Duodenal mucosa (tissue), 2 donors: Measurements from ENCODE around the gene NACC1.
"Not testable (repeated sequence)": the region's sequence is repeated elsewhere in the genome, so short reads cannot be mapped to it uniquely, and the experiment has no call there.

Experiments
- H3K27ac ChIP-seq: one replicate; pipeline ENCODE4 v1.7.0; 2013; ENCODE audit warnings: low read depth, low read length
- H3K27me3 ChIP-seq, 2 donors: one replicate each; pipeline ENCODE4 v1.7.0; 2013; ENCODE audit warnings: low read length in 2 of 2, control low read depth in 1 of 2; ENCODE audit not compliant: insufficient read depth in 2 of 2, control insufficient read depth in 1 of 2
- H3K36me3 ChIP-seq, 2 donors: one replicate each; pipeline ENCODE4 v1.7.0; 2013; ENCODE audit warnings: low read length in 2 of 2, control low read depth in 1 of 2; ENCODE audit not compliant: insufficient read depth in 2 of 2, control insufficient read depth in 1 of 2
- H3K4me1 ChIP-seq, 2 donors: one replicate each; pipeline ENCODE4 v1.7.0; 2013; ENCODE audit warnings: low read length in 2 of 2, control low read depth in 1 of 2; ENCODE audit not compliant: insufficient read depth in 2 of 2, control insufficient read depth in 1 of 2
- H3K4me3 ChIP-seq, 2 donors: one replicate each; pipeline ENCODE4 v1.7.0; 2013; ENCODE audit warnings: low read length in 2 of 2, low read depth in 1 of 2
- H3K9ac ChIP-seq, 2 donors: one replicate each; pipeline ENCODE4 v1.7.0; 2013; ENCODE audit warnings: low read length in 2 of 2, low read depth in 1 of 2
- H3K9me3 ChIP-seq, 2 donors: one replicate each; pipeline ENCODE4 v1.7.0; 2013; ENCODE audit warnings: low read length in 2 of 2, control low read depth in 1 of 2; ENCODE audit not compliant: control insufficient read depth in 1 of 2

NACC1 gene

DNA sequence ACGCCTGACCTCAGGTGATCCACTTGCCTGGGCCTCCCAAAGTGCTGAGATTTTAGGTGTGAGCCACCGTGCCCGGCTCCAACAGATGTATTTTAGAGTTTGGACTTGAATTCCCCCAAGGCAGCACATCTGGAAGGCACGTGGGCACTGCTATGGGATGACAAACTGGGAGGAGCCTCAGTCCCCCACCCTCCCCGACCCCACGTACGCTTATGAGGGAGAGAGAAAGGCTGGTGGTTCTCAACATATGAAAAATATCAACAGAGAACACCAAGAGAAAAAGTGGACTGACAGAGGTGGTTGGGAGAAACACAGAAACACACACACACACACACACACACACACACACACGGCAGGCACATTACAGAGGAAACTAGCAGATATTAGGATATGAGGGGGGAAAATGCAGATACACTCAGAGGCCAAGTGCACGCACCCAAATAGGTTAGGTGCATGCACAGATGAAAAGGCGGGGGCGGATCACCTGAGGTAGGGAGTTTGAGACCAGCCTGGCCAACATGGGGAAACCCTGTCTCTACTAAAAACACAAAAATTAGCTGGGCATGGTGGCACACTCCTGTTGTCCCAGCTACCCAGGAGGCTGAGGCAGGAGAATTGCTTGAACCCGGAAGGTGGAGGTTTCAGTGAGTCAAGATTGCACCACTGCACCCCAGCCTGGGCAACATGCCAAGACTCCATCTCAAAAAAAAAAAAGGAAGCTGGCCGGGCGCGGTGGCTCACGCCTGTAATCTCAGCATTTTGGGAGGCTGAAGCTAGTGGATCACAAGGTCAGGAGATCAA, 28.9 kb downstream of the NACC1 start:
- Histone ChIP-seq H3K27ac (no peak overlapping the region), H3K4me1 (peaks cover 10 to 16% of the 10 kb centered on the region in 2 donors), H3K36me3 (peaks cover 0 to 17% of the 10 kb centered on the region in 2 donors), H3K9ac (no peak overlapping the region), H3K27me3 (no peaks in the 10 kb centered on the region), H3K4me3 (no peak overlapping the region), H3K9me3 (no peaks in the 10 kb centered on the region)

DNA sequence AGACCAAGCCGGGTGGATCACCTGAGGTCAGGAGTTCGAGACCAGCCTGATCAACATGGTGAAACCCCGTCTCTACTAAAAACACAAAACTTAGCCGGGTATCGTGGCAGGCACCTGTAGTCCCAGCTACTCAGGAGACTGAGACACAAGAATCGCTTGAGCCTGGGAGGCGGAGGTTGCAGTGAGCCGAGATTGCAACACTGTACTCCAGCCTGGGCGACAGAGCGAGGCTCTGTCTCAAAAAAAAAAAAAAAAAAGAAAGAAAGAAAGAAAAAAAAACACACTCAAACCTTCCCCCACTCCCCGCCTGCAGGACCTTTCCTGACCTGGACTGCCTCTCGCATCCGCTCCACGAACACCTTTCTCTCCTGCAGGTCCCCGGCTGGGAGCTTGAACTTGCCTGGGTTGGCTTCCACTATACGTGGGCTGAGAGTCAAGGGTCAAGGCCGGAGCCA, 31.1 kb downstream of the NACC1 start:
- Histone ChIP-seq H3K4me3 (peak overlapping the region; percentile 89 to 97), H3K9ac (peak overlapping the region; percentile 94 to 99), H3K4me1 (peaks cover 10 to 13% of the 10 kb centered on the region in 2 donors), H3K36me3 (peaks cover 0 to 14% of the 10 kb centered on the region in 2 donors), H3K27ac (peak overlapping the region; percentile 20)
- not testable (repeated sequence) for H3K9me3 ChIP-seq, H3K27me3 ChIP-seq

DNA sequence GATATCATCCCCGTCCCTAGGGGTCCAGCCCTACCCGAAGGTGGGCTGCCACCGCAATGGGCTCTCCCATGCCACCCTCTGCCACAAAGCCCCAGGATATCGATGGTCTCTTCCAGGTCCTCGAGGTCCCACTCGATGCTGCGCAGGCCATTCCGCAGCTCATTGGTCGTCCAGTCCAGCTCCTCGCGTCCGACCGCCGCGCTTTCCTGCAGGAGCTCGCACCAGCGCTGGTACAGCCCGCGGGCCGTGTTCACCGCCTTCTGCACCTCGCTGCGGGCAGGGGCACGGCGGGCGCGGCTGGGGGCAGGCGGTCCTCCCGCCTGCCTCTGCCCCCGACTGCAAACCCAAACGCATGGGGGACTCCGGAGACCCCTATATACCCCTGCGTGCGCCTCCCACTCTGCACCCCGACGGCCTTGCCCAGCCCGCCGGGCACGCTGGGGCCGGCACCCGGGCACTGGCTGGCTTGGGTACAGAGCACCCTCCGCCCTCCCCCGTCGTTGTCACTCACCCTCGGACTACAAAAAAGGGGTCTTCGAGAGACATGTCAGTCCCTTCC, 31.6 kb downstream of the NACC1 start:
- Histone ChIP-seq H3K9me3 (no peaks in the 10 kb centered on the region), H3K36me3 (peaks cover 0 to 9% of the 10 kb centered on the region in 2 donors), H3K27ac (peak overlapping the region; percentile 20), H3K9ac (peak overlapping the region; percentile 94 to 99), H3K27me3 (no peaks in the 10 kb centered on the region), H3K4me1 (peaks cover 10 to 13% of the 10 kb centered on the region in 2 donors), H3K4me3 (peak overlapping the region; percentile 89 to 97)

DNA sequence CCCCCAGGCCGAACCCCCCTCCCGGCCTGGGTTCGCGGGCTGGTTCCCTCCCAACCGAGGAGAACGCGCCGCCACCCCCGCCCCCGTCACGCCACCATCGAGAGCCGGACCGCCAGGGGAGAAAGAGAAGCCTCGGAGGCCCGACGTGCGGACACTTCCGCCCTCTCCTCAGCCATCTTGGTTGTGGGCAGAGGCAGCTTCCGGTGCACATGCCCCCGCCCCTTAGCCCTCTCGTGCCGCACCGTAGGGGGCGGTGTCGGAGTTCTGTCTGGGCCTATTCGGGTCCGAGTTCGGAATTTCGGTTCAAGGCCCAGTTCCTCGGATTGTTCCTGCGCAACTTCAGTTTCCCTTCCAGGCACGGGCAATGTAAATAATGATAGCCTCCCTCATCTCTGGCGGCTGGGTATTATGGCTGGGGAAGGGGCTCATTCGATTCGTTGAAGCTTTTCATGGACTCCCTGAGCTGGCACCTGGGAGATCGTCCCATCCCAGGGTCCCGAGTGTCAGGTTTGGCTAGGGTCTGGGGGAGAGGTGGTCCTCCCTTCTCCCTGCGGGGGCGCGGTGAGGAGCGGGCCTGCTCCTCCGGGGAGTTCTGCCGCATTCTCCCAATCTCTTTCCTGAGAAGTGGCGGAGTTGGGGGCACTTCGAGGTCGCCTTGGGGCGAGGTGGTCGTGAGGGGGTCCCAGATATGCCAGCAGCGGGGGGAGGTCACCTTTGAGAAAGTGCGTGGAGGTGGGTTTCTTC, 32.3 kb downstream of the NACC1 start, which contains the start of the genes IER2 and STX10:
TSS of gene IER2 (plus strand) at position 225 of the 744 bp plus-strand sequence. CDS start 2,776 bp downstream, outside the sequence.
TSS of gene STX10 (minus strand) at position 189 of the 744 bp plus-strand sequence. CDS start 202 bp downstream, outside the sequence.
- Histone ChIP-seq H3K36me3 (peaks cover 0 to 3% of the 10 kb centered on the region in 2 donors), H3K4me3 (peak within 1 kb of the TSS; percentile 89 to 97), H3K4me1 (peaks cover 13 to 16% of the 10 kb centered on the region in 2 donors), H3K27ac (peak within 1 kb of the TSS; percentile 91), H3K9me3 (no peaks in the 10 kb centered on the region), H3K9ac (peak within 1 kb of the TSS; percentile 99 to 100), H3K27me3 (no peaks in the 10 kb centered on the region)

- Histone ChIP-seq H3K9me3 (no peaks in the 10 kb centered on the region), H3K27ac (peak overlapping the region; percentile 91), H3K4me3 (peak overlapping the region; percentile 89 to 97), H3K27me3 (no peaks in the 10 kb centered on the region), H3K9ac (peak overlapping the region; percentile 99 to 100), H3K36me3 (peaks cover 0 to 3% of the 10 kb centered on the region in 2 donors), H3K4me1 (peaks cover 15 to 22% of the 10 kb centered on the region in 2 donors)
Measured at GRCh38 chr19:13150931-13151604, 33.0 kb downstream of the NACC1 start.

DNA sequence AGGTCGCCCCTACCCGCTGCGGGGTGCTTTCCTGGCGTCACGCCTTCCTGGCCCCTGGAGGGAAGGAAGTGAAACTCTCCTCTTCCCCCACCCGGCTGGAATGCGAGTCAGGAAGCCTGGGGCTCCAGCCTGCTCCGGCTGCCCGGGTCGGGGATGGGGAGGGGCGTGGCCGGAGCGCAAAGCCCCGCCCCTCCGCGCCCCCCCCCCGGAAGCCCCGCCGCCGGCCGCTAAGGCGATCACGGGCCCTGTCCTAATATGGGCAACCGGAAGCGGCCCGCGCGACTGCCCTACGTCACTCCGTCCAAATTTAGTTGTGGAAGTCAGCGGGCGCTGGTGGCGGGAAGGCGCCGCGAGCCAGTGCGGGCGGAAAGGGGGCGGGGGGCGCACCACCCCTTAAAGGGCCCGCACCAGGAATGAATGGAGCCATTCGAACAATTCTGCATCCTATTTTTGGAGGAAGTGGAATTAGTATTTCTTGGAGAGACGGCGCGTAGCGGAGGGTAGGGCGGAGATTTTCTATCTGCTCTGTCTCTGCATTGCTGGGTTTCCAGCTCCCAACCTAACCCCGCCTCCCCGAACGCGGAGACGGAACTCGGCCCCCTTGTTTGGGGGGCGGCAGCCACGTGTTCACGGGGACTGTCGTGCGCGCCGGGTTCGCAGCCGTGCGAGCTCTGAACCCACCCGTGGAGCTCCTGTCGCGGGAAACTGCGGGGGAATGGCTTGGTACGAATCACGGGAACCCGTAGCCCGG, 33.7 kb downstream of the NACC1 start:
- peaks cover 19 to 27% of the 10 kb centered on the region in 2 donors for H3K4me1 ChIP-seq
- H3K9me3 ChIP-seq, result no peaks in the 10 kb centered on the region
- peak overlapping the region; percentile 99 to 100 for H3K9ac ChIP-seq
- peaks cover 0 to 3% of the 10 kb centered on the region in 2 donors for H3K36me3 ChIP-seq
- H3K4me3 ChIP-seq, result peak overlapping the region; percentile 95 to 99
- H3K27me3 ChIP-seq, result no peaks in the 10 kb centered on the region
- H3K27ac ChIP-seq, result peak overlapping the region; percentile 94

DNA sequence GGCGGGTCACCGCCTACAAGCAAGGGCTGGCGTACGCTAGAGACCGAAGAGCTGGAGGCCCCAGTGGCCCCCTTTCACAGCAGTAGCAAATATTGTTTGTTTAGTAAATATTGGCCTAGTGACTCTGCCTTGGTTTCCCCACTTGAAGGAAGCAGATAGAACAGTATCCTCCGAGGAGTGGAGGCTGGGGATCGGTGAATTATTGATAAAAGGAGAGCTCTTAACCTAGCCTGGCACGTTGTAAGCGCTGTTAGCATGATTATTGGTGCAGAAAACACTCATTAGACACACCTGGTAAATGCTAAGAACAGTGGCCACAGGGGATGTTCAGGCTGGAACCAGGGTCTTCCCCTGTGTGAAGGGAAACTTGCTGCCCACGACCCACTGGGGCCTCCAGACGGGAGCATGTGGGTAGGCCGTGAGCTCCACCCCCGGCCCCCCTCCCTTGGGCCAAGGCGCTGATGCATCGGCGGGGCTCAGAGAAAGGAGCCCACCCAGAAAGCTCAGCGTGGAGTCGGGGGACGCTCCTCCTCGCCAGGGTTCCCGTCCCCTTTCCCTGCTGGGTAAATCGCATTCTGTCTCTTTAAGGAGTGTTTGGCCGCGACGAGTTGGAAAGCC, 34.4 kb downstream of the NACC1 start:
- Histone ChIP-seq H3K27ac (peak overlapping the region; percentile 94), H3K4me3 (peak overlapping the region; percentile 95 to 99), H3K27me3 (no peaks in the 10 kb centered on the region), H3K9me3 (no peaks in the 10 kb centered on the region), H3K36me3 (peaks cover 0 to 3% of the 10 kb centered on the region in 2 donors), H3K4me1 (peaks cover 15 to 27% of the 10 kb centered on the region in 2 donors), H3K9ac (peak overlapping the region; percentile 99 to 100)

DNA sequence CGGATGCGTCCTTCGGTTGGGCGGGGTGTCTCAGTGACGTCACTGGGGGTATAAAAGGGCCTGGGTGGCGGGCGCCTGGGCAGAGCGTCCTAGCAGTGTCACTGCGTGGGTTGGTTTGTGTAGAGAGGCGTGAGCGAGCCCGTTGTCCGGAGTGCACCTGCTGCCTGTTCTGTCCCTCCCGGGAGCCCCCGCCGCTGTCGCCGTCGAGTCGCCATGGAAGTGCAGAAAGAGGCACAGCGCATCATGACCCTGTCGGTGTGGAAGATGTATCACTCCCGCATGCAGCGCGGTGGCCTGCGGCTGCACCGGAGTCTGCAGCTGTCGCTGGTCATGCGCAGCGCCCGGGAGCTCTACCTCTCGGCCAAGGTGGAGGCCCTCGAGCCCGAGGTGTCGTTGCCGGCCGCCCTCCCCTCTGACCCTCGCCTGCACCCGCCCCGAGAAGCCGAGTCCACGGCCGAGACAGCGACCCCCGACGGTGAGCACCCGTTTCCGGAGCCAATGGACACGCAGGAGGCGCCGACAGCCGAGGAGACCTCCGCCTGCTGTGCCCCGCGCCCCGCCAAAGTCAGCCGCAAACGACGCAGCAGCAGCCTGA, 35.0 kb downstream of the NACC1 start:
- no peaks in the 10 kb centered on the region for H3K9me3 ChIP-seq
- H3K4me1 ChIP-seq, result peaks cover 15 to 27% of the 10 kb centered on the region in 2 donors
- H3K27me3 ChIP-seq, result no peaks in the 10 kb centered on the region
- peak overlapping the region; percentile 94 for H3K27ac ChIP-seq
- H3K36me3 ChIP-seq, result peaks cover 0 to 3% of the 10 kb centered on the region in 2 donors
- peak overlapping the region; percentile 99 to 100 for H3K9ac ChIP-seq
- H3K4me3 ChIP-seq, result peak overlapping the region; percentile 95 to 99
